ENCODE results near the gene ATF2. TPM values are rescaled to one million over a fixed set of nuclear protein-coding genes. Genes with fewer than 3 reads are reported as not detected.

Gene ATF2
- total RNA-seq, 1 donor from 2014 or later = 51.5 TPM

DNA sequence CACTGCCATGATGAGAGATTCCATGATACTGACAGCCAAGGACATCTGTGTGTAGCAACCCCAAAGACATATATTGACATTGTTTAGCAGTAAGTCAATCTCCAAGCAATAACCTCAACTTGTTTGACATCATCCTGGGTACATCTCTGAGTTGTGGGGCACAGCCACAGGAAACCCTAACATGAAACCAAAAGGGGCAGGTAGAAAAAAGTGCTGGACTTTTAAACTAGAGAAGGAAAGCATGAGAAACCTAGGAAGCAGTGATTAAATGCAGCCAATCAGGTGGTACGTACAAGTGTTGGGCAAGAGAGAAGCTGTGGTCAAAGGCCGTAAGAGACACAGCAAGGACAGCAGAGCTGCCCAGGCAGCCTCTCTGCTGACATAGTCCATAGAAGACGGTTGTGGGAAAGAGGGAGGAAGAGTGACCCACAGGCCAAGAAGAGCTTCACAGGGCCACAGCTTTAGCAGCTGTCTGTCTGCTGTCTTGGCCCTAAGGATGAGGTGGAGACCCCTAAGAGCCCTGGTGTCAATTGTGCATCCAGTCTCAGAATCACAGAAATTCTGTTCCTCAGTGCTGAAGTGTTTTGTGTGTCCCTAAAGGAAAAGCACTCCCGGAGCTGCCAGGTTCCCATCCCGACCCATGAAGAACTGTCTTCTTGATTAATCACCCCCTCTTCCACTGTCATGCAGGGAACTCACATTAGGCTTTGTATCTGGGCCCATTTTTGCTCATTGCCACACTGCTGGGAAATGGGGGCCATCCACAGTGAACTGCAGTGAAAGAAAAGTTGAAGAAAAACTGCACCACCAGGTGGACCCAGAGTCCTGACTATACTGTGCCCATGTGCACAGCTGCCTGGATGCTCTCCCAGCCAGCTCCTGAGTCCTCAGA, 137.4 kb downstream of the ATF2 start:
- no peak for DNase-seq (ENCODE audit: low spot score)

GRCh38 chr2:175027755-175028154, 140.2 kb downstream of the ATF2 start:
- DNase-seq (ENCODE audit: low spot score) = no peak

GRCh38 chr2:175026385-175026784, 141.6 kb downstream of the ATF2 start:
- no peak for DNase-seq (ENCODE audit: low spot score)

GRCh38 chr2:175025946-175026345, 142.1 kb downstream of the ATF2 start:
- DNase-seq (ENCODE audit: low spot score) = no peak

GRCh38 chr2:175025233-175025632, 142.8 kb downstream of the ATF2 start:
- DNase-seq (ENCODE audit: low spot score) = no peak

DNA sequence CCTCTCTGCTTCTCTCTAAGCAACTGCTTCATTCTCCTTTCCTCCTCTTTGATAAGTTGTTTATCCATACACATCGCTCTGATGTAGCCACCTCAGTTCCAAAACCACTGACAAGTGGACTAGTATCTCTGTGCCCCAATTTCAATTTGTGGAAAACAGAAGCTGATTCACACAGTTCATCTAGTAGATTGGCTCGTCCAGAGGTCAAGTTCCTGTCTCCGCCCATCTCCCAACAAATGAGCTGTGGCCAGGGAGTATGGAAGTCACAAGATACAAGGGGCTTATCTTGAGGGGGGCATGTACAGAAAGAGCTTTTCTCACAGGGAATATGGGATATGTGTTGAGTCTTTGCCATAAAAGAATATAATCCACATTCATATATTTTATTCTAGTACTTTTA, 145.1 kb downstream of the ATF2 start:
- DNase-seq (ENCODE audit: low spot score) = no peak

Small RNAs within 50 kb of the gene (microRNA-seq; reads per million reads assigned to microRNA genes)
- gene MIR933 (ENCODE audit: borderline number of aligned reads) = not detected

Other genes with a start within 250 kb of the ATF2 start
- gene CHN1, start 162.8 kb downstream of the ATF2 start, total RNA-seq = 7.0 TPM
- 269 TPM for gene ATP5MC3, start 13.5 kb upstream of the ATF2 start, total RNA-seq

Measured in mesenteric fat pad (tissue), 1 donor.